ENCODE data around the gene TIMM10.

TIMM10 gene

DNA sequence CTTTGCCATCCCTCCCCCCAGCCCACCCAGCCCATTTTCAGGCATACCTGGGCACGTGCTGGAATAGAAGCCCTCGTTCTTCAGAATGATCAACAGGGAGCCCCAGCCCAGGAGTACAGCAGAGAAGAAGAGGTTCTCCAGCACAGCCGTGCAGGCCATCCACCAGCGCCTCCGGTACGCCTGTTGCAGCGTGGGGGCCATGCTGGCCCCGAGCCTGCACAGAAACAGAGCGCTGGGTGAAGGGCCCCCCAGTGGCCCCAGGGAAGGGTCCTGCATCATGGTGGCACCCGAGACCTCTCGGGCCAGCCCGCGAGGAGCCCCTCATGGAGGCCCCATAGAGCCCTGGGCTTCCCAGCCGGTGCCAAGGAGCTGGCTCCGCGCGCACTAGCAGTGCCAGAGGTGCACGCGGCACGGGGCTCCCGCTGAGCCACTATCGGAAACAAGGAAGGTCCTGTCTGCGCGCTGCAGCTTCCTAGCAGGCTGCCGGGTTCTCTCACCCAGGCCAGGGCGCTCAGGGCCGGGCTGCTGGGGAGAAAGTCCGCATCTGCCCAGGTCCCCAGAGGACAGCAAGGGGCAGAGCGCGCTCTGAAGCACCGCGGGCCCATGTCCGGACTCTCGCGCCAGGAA, 16.5 kb downstream of the TIMM10 start:
- Histone ChIP-seq H3K9me3 (ENCODE audit: insufficient read depth, low read depth, low read length) (no peaks in the 10 kb centered on the region), H3K4me1 (ENCODE audit: insufficient read depth, low read length) (no peaks in the 10 kb centered on the region), H3K4me3 (ENCODE audit: low read length) (peak overlapping the region; percentile 78), H3K9ac (ENCODE audit: low read depth, low read length) (peak overlapping the region; percentile 80), H3K27me3 (ENCODE audit: insufficient read depth, low read length) (peaks cover 52% of the 10 kb centered on the region), H3K27ac (ENCODE audit: low read length) (no peak overlapping the region), H3K36me3 (ENCODE audit: insufficient read depth, low read depth, low read length) (no peaks in the 10 kb centered on the region)

DNA sequence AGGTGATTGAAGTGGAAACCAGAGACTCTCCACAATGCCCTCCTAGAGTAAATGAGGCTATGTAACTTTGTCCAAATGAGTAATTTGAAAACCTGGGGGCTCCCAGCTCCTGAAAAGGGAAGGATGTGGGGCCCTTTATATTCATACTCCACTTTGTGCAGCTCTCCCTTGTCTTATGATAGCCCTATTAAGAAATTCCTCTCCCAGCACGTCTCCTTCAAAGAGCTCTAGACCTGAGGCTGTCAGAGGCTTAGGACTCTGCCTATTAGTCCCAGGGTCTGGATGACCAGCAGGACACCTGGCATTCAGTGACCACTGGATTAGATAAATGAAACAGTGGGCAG, 17.1 kb downstream of the TIMM10 start:
- H3K4me3 ChIP-seq (ENCODE audit: low read length), result peak overlapping the region; percentile 78
- H3K36me3 ChIP-seq (ENCODE audit: insufficient read depth, low read depth, low read length), result no peaks in the 10 kb centered on the region
- H3K27me3 ChIP-seq (ENCODE audit: insufficient read depth, low read length), result peaks cover 52% of the 10 kb centered on the region
- no peaks in the 10 kb centered on the region for H3K9me3 ChIP-seq (ENCODE audit: insufficient read depth, low read depth, low read length)
- H3K9ac ChIP-seq (ENCODE audit: low read depth, low read length), result no peak overlapping the region; the same call in 1 of the 2 replicates
- no peaks in the 10 kb centered on the region for H3K4me1 ChIP-seq (ENCODE audit: insufficient read depth, low read length)
- H3K27ac ChIP-seq (ENCODE audit: low read length), result no peak overlapping the region

DNA sequence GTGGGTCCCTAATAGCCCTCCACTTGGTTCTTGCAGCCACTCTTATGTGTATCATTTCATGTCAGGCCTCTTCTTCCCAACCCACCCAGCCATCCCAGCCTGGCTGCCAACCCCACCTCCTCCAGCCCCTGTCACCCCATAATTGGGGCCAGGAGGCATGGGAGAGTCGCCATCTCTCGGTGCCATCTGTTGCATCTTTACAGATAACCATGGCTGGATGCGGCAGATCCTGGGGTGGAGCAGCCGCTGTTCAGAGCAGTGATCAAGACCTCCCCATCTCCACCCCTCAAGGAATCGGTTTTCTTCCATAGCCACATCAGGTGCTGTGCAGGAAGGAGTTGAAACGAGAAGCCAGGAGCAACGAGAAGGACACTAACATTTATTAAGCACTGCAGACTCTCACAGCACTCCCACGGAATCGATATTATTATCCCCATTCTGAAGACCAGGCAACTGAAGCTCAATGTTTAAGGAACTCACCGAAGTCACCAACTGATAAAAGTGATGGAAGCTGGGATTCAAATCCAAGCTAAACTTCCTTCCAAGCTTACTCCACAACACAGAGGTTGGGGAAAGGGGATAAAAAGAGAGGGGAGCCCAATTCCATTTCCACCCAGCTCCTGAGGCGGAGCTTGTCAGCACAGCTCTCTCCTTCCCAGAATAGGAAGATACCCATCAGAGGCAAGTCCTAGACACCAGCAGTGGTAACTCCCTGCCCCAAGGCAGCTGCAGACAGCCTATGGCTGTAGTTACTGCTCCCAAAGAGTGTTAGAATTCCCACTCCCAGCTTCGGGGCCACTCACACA, 17.7 kb downstream of the TIMM10 start:
- Histone ChIP-seq H3K9me3 (ENCODE audit: insufficient read depth, low read depth, low read length) (no peaks in the 10 kb centered on the region), H3K27me3 (ENCODE audit: insufficient read depth, low read length) (peaks cover 52% of the 10 kb centered on the region), H3K27ac (ENCODE audit: low read length) (no peak overlapping the region), H3K4me3 (ENCODE audit: low read length) (peak overlapping the region; percentile 78; the same call in 1 of the 2 replicates), H3K36me3 (ENCODE audit: insufficient read depth, low read depth, low read length) (no peaks in the 10 kb centered on the region), H3K9ac (ENCODE audit: low read depth, low read length) (no peak overlapping the region; the same call in 1 of the 2 replicates), H3K4me1 (ENCODE audit: insufficient read depth, low read length) (no peaks in the 10 kb centered on the region)

DNA sequence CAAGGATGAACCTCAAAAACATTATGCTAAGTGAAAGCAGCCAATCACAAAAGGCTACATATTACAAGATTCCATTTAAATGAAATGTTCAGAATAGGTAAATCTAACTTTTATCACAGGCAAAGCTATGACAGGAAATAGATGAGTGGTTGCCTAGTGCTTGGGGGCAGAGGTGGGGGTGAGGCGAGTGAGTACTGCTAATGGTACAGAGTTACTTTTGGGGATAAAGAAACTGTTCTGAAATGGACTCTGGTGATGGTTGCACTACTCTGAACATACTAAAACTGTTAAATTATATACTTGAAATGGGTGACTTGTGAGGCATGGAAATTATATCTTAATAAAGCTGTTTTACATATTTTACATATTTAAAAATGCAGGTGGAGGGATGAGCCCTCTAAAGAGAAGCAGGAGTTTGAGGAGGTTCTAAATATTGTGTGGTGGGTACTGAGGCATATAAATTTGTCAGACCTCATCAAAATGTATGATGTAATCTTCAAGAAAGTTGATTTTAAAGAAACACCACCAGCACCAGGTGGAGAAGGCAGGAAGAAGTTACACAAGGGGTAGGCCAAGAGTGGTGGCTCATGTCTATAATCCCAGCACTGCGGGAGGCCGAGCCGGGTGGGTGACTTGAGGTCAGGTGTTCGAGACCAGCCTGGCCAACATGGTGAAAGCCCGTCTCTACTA, 18.7 kb downstream of the TIMM10 start:
- Histone ChIP-seq H3K9me3 (ENCODE audit: insufficient read depth, low read depth, low read length) (no peaks in the 10 kb centered on the region), H3K4me3 (ENCODE audit: low read length) (no peak overlapping the region), H3K4me1 (ENCODE audit: insufficient read depth, low read length) (no peaks in the 10 kb centered on the region), H3K9ac (ENCODE audit: low read depth, low read length) (no peak overlapping the region), H3K36me3 (ENCODE audit: insufficient read depth, low read depth, low read length) (no peaks in the 10 kb centered on the region), H3K27me3 (ENCODE audit: insufficient read depth, low read length) (peaks cover 42% of the 10 kb centered on the region), H3K27ac (ENCODE audit: low read length) (no peak overlapping the region)

DNA sequence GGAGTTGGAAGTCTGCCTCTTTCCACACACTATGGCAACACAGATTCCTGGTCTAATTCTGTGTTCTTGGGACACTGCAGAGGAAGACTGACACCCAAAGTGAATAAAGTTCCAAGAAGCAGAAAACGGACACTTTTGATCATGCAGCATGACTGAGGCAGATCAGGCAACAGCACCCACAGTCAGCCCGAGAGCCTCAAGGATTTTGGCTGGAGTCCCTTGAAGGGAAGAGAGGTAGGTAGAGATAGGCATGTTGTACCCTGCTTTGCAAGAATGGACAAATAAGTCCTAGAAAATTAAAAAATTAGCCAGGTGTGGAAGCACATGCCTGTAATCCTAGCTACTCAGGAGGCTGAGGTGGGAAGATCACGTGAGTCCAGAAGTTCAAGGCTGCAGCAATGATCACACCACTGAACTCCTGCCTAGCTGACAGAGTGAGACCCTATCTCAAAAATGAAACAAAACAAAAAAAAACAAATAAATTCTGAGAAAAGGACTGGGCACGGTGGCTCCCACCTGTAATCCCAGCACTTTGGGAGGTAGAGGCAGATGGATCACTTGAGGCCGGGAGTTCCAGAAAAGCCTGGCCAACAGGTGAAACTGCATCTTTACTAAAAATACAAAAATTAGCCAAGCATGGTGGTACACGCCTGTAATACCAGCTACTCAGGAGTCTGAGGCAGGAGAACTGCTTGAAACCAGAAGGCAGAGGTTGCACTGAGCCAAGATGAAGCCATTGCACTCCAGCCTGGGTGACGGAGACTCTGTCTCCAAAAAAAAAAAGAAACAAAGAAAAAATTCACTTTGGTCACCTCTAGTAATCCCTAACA, 22.0 kb downstream of the TIMM10 start:
- H3K4me3 ChIP-seq (ENCODE audit: low read length), result no peak overlapping the region
- peaks cover 9% of the 10 kb centered on the region for H3K27me3 ChIP-seq (ENCODE audit: insufficient read depth, low read length)
- H3K27ac ChIP-seq (ENCODE audit: low read length), result no peak overlapping the region
- no peaks in the 10 kb centered on the region for H3K9me3 ChIP-seq (ENCODE audit: insufficient read depth, low read depth, low read length)
- no peaks in the 10 kb centered on the region for H3K4me1 ChIP-seq (ENCODE audit: insufficient read depth, low read length)
- no peak overlapping the region for H3K9ac ChIP-seq (ENCODE audit: low read depth, low read length)
- H3K36me3 ChIP-seq (ENCODE audit: insufficient read depth, low read depth, low read length), result 0 out of 2 replicates have a peak, but pooled peaks cover 7% of the 10 kb centered on the region

DNA sequence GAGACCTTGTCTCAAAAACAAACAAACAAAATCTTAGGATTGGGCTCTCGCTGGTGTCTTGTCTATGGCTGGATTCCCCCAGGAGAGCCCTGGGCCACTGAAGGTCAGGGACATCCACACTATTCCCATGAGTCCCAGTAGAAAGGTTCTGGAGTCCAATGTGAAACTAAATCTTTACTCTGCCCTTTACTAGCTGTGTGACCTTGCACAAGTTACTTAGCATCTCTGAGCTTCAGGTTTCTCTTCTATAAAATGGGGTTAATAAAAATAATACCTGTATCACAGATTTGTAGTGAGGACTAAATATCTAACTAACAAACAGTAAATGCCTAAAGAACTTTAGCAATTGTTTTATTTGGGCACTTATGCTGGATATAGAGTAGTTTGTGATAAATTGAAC, 24.0 kb downstream of the TIMM10 start:
- no peaks in the 10 kb centered on the region for H3K9me3 ChIP-seq (ENCODE audit: insufficient read depth, low read depth, low read length)
- H3K4me1 ChIP-seq (ENCODE audit: insufficient read depth, low read length), result no peaks in the 10 kb centered on the region
- H3K4me3 ChIP-seq (ENCODE audit: low read length), result no peak overlapping the region
- no peak overlapping the region for H3K9ac ChIP-seq (ENCODE audit: low read depth, low read length)
- 0 out of 2 replicates have a peak, but pooled peaks cover 7% of the 10 kb centered on the region for H3K36me3 ChIP-seq (ENCODE audit: insufficient read depth, low read depth, low read length)
- H3K27ac ChIP-seq (ENCODE audit: low read length), result no peak overlapping the region
- no peaks in the 10 kb centered on the region for H3K27me3 ChIP-seq (ENCODE audit: insufficient read depth, low read length)

DNA sequence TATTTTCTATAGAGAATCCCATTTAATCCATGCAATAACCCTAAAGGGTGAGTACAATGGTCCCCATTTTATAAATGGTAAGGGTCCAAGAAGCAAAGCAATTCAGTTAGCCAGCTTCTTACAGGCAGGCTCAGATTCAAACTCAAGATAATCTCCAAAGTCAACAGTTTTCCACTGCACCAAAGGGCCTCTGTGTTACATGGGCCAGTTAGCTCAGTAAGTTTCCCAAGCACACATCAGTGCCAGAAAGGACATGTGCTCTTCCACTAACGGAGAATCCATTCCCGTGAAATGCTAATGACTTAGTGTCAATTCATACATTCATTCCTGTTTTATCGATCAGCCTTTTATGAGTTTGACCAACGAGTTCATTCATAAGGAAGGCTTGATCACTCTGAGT, 26.0 kb downstream of the TIMM10 start:
- no peaks in the 10 kb centered on the region for H3K27me3 ChIP-seq (ENCODE audit: insufficient read depth, low read length)

DNA sequence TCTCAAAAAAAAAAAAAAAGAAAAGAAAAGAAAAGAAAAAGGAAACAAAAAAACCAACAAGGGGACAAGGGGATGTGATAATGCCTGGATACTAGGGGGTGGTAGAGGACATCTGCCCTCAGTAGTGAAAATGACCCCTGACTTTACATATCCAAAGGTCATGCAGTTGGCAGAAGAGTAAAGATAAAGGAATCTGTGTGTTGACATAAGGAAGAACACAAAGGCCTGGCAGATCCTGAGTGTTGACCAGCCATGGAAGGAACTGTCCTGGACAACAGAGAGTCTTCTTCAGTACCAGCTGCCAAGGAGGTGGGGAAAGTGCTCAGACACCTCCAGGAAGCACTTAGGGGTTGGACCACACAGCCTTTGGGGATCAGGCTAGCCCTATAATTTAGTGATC, 27.7 kb downstream of the TIMM10 start:
- no peaks in the 10 kb centered on the region for H3K27me3 ChIP-seq (ENCODE audit: insufficient read depth, low read length)
- no peak overlapping the region for H3K27ac ChIP-seq (ENCODE audit: low read length)
- no peak overlapping the region for H3K4me3 ChIP-seq (ENCODE audit: low read length)
- peaks cover 12% of the 10 kb centered on the region; the same call in 1 of the 2 replicates for H3K4me1 ChIP-seq (ENCODE audit: insufficient read depth, low read length)
- no peak overlapping the region for H3K9ac ChIP-seq (ENCODE audit: low read depth, low read length)
- no peaks in the 10 kb centered on the region for H3K9me3 ChIP-seq (ENCODE audit: insufficient read depth, low read depth, low read length)
- H3K36me3 ChIP-seq (ENCODE audit: insufficient read depth, low read depth, low read length), result peaks cover 19% of the 10 kb centered on the region

More for the DNA sequence above, 26.0 kb downstream of the TIMM10 start:
- H3K36me3 ChIP-seq (ENCODE audit: insufficient read depth, low read depth, low read length), result peaks cover 13% of the 10 kb centered on the region
- peaks cover 10% of the 10 kb centered on the region; the same call in 1 of the 2 replicates for H3K4me1 ChIP-seq (ENCODE audit: insufficient read depth, low read length)
- no peaks in the 10 kb centered on the region for H3K9me3 ChIP-seq (ENCODE audit: insufficient read depth, low read depth, low read length)
- H3K9ac ChIP-seq (ENCODE audit: low read depth, low read length), result no peak overlapping the region
- H3K27ac ChIP-seq (ENCODE audit: low read length), result no peak overlapping the region
- H3K4me3 ChIP-seq (ENCODE audit: low read length), result no peak overlapping the region

DNA sequence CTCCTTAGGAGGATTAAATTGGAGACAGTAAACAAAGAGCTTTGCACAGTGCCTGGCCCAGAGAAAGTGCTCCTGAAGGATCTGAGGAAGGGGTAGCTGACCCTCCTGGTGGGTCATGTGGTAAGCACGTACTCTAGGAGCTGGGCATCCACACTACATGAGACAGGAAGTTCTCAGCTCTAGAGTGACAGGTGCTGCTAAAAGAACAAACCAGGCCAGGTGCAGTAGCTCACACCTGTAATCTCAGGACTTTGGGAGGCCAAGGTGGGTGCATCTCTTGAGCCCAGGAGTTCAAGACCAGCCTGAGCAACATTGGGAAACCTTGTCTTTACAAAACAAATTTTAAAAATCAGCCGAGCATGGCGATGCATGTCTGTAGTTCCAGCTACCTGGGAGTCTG, 28.2 kb downstream of the TIMM10 start:
- Histone ChIP-seq H3K27me3 (ENCODE audit: insufficient read depth, low read length) (no peaks in the 10 kb centered on the region), H3K36me3 (ENCODE audit: insufficient read depth, low read depth, low read length) (peaks cover 20% of the 10 kb centered on the region), H3K4me3 (ENCODE audit: low read length) (no peak overlapping the region), H3K27ac (ENCODE audit: low read length) (no peak overlapping the region), H3K9ac (ENCODE audit: low read depth, low read length) (no peak overlapping the region), H3K4me1 (ENCODE audit: insufficient read depth, low read length) (peaks cover 12% of the 10 kb centered on the region; the same call in 1 of the 2 replicates), H3K9me3 (ENCODE audit: insufficient read depth, low read depth, low read length) (no peaks in the 10 kb centered on the region)

DNA sequence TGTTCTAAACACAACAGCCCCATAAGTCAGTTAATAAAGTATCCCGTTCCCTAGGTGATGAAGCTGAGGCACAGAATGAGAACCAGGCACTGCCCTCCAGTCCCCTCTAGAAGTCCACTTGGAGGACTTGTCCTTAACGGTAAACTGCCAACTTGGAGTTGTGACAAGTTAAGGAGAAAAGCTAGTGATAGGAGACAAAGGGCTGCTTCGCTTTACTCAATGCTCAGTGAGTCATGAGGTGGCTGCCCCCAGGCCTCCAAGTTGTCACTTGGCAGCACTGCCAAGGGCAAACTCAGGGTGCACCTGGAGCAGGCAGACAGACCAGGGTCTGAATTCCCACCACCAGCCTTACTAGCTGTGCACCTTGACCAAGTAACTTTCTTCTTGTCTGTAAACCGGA, 28.6 kb downstream of the TIMM10 start:
- peaks cover 24% of the 10 kb centered on the region for H3K36me3 ChIP-seq (ENCODE audit: insufficient read depth, low read depth, low read length)
- no peaks in the 10 kb centered on the region for H3K27me3 ChIP-seq (ENCODE audit: insufficient read depth, low read length)
- peaks cover 12% of the 10 kb centered on the region; the same call in 1 of the 2 replicates for H3K4me1 ChIP-seq (ENCODE audit: insufficient read depth, low read length)
- no peak overlapping the region for H3K4me3 ChIP-seq (ENCODE audit: low read length)
- no peaks in the 10 kb centered on the region for H3K9me3 ChIP-seq (ENCODE audit: insufficient read depth, low read depth, low read length)
- no peak overlapping the region for H3K27ac ChIP-seq (ENCODE audit: low read length)
- H3K9ac ChIP-seq (ENCODE audit: low read depth, low read length), result no peak overlapping the region

DNA sequence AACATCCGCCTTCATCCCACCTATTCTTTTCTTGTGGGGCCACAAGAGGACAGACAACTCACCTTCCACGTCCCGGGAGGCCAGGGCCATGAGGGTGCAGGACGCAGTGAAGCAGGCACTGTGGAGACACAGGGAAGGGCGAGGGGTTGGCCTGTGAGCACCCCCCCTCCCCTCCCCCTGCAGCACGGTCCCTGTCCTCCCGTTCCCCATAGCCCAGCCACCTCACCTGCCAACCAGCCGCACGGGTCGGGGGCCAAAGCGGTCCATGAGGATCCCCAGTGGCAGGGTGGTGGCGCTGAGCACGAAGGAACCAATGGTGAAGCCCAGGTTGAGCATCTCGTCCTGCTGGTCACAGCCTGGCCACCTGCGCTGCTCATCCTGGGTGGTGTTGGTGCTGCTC, 29.6 kb downstream of the TIMM10 start:
- Histone ChIP-seq H3K4me1 (ENCODE audit: insufficient read depth, low read length) (peaks cover 12% of the 10 kb centered on the region; the same call in 1 of the 2 replicates), H3K9me3 (ENCODE audit: insufficient read depth, low read depth, low read length) (no peaks in the 10 kb centered on the region), H3K9ac (ENCODE audit: low read depth, low read length) (no peak overlapping the region), H3K27ac (ENCODE audit: low read length) (no peak overlapping the region), H3K27me3 (ENCODE audit: insufficient read depth, low read length) (no peaks in the 10 kb centered on the region), H3K36me3 (ENCODE audit: insufficient read depth, low read depth, low read length) (peaks cover 24% of the 10 kb centered on the region), H3K4me3 (ENCODE audit: low read length) (no peak overlapping the region)
